Stimulated activated CD4-positive, alpha-beta T cell treated with anti-CD3 and anti-CD28 coated beads, Interleukin-4, amount 100 ng/mL, for 48 hours (primary cell): ENCODE data around the gene NPBWR2.

Experiments used
- DNase-seq, 2 donors: peaks; one replicate each; pipeline ENCODE4 v3.0.0-alpha.2; 2020; ENCODE audit warnings: low read depth in 2 of 2

NPBWR2 gene

DNA sequence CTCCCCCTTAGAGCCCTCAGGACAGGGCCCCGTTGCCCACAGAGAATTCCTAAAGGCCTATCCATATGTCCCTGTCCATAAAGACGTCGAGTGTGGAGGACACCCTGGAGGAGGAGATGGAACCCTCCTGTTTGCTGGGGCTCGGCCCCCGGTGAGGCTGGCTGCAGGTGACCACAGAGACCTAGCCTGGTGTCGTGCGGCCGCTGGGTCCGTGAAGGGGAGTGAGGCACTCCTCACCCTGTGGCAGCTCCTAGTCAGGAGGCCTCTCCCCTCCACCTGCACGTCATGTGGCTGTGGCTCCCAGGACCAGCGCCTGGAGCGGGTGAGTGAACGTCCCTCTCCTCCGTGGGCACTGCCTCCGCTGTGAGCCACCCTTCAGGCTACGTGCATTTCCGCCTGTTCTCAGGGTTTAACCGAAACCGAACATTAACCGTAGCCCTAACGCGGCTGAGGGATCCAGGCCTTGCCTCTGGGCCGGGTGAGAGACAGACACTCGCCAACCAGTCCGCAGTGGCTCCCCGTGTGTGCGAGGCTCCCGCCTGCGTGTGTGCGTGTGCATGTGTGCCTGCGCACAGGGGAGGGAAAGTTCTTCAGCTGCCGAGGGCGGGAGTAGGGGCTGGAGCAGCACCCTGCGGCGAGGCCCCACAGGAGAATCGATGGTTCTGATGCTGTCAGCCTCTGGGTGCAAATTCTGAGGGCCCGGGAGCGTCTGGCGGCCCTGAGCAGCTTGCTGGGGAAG lies 50.3 kb downstream of the NPBWR2 start:
- no peak for DNase-seq

- DNase-seq, result no peak
Measured at GRCh38 chr20:64056639-64056888, 50.8 kb downstream of the NPBWR2 start.

DNA sequence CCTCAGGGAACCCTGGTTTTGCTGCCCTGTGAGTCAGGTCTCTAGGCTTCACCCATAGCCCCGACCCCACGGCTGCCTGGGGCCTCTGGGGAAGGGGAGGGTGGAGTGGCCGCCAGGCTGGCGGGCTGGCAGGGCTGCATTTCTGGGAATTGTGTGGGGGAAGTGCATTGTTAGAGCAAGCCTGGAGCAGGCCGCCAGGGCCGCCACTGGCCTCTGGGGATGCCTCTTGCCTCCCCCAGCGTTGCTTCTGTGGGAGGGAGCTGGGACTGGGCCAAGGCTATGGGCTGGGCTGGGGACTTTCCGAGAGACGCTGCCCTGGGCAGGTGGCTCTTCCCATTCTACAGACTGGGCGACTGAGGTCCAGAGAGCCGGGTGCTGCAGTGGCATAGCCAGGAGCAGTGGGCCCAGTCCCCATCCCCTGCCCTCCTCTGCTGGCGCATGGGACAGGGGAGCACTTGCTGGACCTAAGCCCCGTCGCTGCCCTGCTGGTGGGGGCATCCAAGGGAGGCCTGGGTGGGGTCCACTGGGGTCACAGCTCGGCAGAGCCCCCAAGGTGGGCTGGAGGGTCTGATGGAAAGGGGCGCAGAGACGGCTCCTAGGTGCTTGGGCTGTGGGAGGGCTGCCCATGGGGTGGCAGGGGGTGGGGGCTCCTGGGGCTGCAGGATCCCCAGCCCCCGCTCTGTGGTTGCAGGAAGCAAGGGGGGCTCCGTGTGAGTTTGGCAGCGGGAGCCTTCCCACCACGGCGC lies 51.3 kb downstream of the NPBWR2 start:
- DNase-seq, result no peak

GRCh38 chr20:64055396-64055892 lies 51.9 kb downstream of the NPBWR2 start:
- no peak for DNase-seq

GRCh38 chr20:64053841-64054661 lies 53.3 kb downstream of the NPBWR2 start:
- no peak for DNase-seq
